WTC11 (cell line): ENCODE measurements around the gene SWT1.

Experiments used
- AFF4 ChIP-seq: sonication (generic); formaldehyde crosslinking; IDR thresholded peaks from 2 replicates; pipeline ENCODE4 v1.8.1; 2023; ENCODE audit warnings: mild to moderate bottlenecking, missing genetic modification reagents, borderline replicate concordance
- ATF6 ChIP-seq: sonication (generic); formaldehyde crosslinking; IDR thresholded peaks from 2 replicates; pipeline ENCODE4 v1.8.1; 2023; ENCODE audit warnings: mild to moderate bottlenecking, missing genetic modification reagents
- CREB1 ChIP-seq: sonication (generic); formaldehyde crosslinking; IDR thresholded peaks from 2 replicates; pipeline ENCODE4 v1.8.0; 2023; ENCODE audit warnings: mild to moderate bottlenecking, missing genetic modification reagents
- CTCF ChIP-seq: fragments of 200-600 bp; IDR thresholded peaks from 2 replicates; pipeline ENCODE4 v1.8.0; 2022; ENCODE audit warnings: antibody characterized with exemption
- E2F4 ChIP-seq: sonication (generic); formaldehyde crosslinking; IDR thresholded peaks from 2 replicates; pipeline ENCODE4 v1.8.1; 2022; ENCODE audit warnings: low read depth, mild to moderate bottlenecking, moderate library complexity, missing genetic modification reagents, borderline replicate concordance
- ETV6 ChIP-seq: sonication (generic); formaldehyde crosslinking; IDR thresholded peaks from 2 replicates; pipeline ENCODE4 v1.8.1; 2022; ENCODE audit warnings: mild to moderate bottlenecking, missing genetic modification reagents
- FOXJ3 ChIP-seq: sonication (generic); formaldehyde crosslinking; IDR thresholded peaks from 2 replicates; pipeline ENCODE4 v1.9.0; 2021; ENCODE audit warnings: missing genetic modification reagents, mild to moderate bottlenecking, borderline replicate concordance
- FOXP4 ChIP-seq: sonication (generic); formaldehyde crosslinking; IDR thresholded peaks from 2 replicates; pipeline ENCODE4 v1.8.0; 2022; ENCODE audit warnings: mild to moderate bottlenecking, missing genetic modification reagents
- GABPB1 ChIP-seq: sonication (generic); formaldehyde crosslinking; IDR thresholded peaks from 2 replicates; pipeline ENCODE4 v1.8.1; 2023; ENCODE audit warnings: mild to moderate bottlenecking, missing genetic modification reagents
- HMGXB4 ChIP-seq: sonication (generic); formaldehyde crosslinking; IDR thresholded peaks from 2 replicates; pipeline ENCODE4 v1.8.1; 2023; ENCODE audit warnings: mild to moderate bottlenecking, moderate library complexity, missing genetic modification reagents
- IRF2 ChIP-seq: sonication (generic); formaldehyde crosslinking; IDR thresholded peaks from 2 replicates; pipeline ENCODE4 v1.8.0; 2022; ENCODE audit warnings: low read depth, missing genetic modification reagents, borderline replicate concordance
- MAX ChIP-seq: sonication (generic); formaldehyde crosslinking; IDR thresholded peaks from 2 replicates; pipeline ENCODE4 v1.8.0; 2022; ENCODE audit warnings: mild to moderate bottlenecking, missing genetic modification reagents
- MXD4 ChIP-seq: fragments of 250-450 bp; sonication (Bioruptor Pico); IDR thresholded peaks from 2 replicates; pipeline ENCODE4 v1.8.0; 2021; ENCODE audit warnings: mild to moderate bottlenecking, moderate library complexity, borderline replicate concordance
- TEAD4 ChIP-seq: sonication (generic); formaldehyde crosslinking; IDR thresholded peaks from 2 replicates; pipeline ENCODE4 v1.8.0; 2022; ENCODE audit warnings: mild to moderate bottlenecking, missing genetic modification reagents

GRCh38 chr1:185263292-185263691, 106.3 kb downstream of the SWT1 start:
- no peak for TF ChIP-seq GABPB1 (CRISPR knock-in tag)
- TF ChIP-seq MAX (CRISPR knock-in tag) = no peak
- no peak for TF ChIP-seq TEAD4 (CRISPR knock-in tag)
- TF ChIP-seq IRF2 (CRISPR knock-in tag) = no peak
- no peak for TF ChIP-seq CTCF
- no peak for TF ChIP-seq FOXJ3 (CRISPR knock-in tag)
- no peak for TF ChIP-seq FOXP4 (CRISPR knock-in tag)
- no peak for TF ChIP-seq ETV6 (CRISPR knock-in tag)
- no peak for TF ChIP-seq E2F4 (CRISPR knock-in tag)
- no peak for TF ChIP-seq HMGXB4 (CRISPR knock-in tag)
- TF ChIP-seq MXD4 (CRISPR knock-in tag) = no peak
- TF ChIP-seq AFF4 (CRISPR knock-in tag) = no peak
- no peak for TF ChIP-seq ATF6 (CRISPR knock-in tag)
- TF ChIP-seq CREB1 (CRISPR knock-in tag) = no peak
